GM19397 (cell line): Measurements from ENCODE around the gene NEMP1.

Experiments
- ATAC-seq: cut with Tn5 transposase; IDR thresholded peaks from one replicate; pipeline ENCODE4 v1.9.1; 2021; ENCODE audit warnings: mild to moderate bottlenecking, moderate library complexity; ENCODE audit not compliant: unreplicated experiment

Gene NEMP1

GRCh38 chr12:57109207-57110103 lies 30.9 kb upstream of the NEMP1 start:
- ATAC-seq: no peak

DNA sequence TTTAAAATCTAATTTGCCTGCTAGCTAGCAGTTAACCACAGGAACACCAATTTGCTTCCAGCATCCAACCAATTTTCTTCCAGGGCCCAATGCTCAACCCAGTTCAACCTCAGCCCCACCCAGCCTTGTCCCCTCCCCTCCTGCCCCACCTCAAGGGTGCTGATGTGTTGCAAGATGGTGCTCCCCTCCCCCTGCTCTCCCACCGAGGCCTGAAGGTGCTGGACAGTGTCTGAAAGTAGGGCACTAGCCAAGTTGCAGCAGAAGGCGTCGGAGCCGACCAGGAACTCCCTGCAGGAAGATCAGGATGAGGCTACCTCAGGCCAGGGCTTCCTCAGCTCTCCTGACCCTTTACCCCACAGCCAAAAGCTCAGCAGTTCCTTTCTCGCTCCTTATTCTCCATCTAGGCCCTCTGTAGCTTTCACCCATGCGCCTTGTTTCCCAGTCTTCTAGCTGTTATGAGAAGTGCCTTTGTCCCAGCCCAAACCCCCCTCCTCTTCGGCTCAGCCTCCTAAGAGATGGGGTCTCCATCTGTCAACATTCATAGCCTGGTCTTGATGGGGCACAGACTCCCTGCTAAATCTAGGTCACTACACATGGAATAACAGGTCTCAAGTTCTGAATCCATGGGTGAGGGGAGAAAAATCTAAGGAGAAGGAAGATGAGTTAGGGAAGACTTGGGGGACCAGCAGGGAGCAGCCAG lies 29.0 kb upstream of the NEMP1 start:
- ATAC-seq: no peak

GRCh38 chr12:57106021-57106708 lies 27.6 kb upstream of the NEMP1 start:
- ATAC-seq: no peak

- ATAC-seq: no peak
Observed at GRCh38 chr12:57105011-57105753, 26.6 kb upstream of the NEMP1 start.

DNA sequence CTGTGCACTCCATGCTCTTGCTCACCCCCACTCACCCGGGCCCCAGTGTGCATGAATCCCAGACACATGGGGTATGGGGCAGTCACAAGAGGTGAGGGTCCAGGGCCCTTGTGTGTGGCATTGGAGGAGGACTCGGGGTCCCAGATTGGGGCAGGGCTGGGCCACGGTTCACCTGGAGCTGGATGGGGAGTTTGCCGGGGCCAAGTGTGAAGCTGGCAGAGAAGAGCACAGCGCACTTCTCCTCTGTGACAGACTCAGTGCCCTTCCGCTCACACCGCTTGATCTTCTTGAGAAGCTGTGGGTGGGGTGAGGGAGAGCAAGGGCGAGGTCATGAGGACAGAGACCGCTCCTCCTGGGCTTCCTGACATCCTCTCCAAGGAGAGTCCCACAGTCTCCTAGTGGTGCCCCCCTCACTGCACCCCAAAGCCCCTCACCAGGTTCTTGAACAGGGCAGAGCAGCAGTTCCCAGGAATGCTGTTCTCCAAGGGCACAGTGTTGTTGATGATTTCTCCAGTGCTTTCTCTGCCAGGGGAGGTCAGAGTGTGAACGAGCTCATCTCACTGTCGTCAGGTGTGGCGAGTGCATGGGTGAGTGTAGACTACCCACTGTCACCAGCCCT lies 25.8 kb upstream of the NEMP1 start:
- no peak for ATAC-seq

- ATAC-seq: no peak
Observed at GRCh38 chr12:57103856-57104255, 25.3 kb upstream of the NEMP1 start.

- no peak for ATAC-seq
Observed at GRCh38 chr12:57101892-57102695, 23.5 kb upstream of the NEMP1 start.

GRCh38 chr12:57099766-57100165 lies 21.2 kb upstream of the NEMP1 start:
- no peak for ATAC-seq

DNA sequence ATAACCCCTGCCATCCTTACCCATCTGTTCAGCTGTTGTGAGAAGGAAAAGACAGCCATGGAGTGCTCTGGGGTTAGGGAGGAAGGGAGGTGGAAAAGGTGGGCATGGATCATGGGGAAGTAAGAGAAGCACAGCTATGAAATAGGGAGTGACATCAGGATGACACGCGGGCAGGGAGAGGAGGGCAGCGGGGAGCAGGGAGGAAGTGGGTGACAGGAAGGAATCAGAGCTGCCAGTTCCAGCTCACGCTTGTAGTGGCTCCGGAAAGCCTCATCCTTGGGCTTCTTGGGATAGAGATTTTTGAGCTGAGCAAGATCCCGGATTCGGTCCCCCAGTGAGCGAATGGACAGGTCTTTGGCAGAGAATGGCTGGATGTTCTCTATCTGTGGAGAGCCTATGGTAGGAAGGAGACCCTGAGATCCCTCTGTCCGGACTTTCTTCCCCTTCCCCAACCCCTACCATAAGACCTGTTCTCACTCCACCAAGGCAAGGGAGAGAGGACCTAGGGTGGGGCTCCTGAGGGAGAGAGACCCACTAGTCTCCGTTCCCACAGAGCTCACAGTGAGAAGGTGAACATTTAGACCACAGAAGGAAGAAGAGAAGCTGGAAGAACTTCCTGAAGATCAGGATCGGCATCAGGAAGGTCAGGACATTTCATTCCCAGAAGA lies 20.6 kb upstream of the NEMP1 start:
- ATAC-seq: no peak

DNA sequence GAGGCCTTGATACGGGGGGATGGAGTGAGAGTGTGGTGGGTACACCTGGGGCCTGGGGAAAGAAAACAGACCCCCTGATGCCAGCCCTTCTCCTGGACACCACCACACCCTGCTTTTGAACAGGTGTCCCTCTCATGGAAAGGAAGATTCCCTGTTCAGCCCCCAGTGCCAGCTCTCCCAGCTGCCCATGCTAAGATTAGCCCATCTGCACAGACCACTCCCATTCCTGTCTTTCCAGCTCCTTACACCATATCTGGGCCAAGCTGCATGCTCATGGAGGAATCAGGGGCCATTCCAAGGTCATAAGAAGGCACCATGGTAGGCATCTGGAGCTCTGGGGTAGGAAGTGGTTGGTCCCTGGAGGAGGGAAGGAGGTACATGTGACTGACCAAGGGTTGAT lies 20.0 kb upstream of the NEMP1 start:
- ATAC-seq: no peak

- no peak for ATAC-seq
Observed at GRCh38 chr12:57097554-57097835, 18.9 kb upstream of the NEMP1 start.

DNA sequence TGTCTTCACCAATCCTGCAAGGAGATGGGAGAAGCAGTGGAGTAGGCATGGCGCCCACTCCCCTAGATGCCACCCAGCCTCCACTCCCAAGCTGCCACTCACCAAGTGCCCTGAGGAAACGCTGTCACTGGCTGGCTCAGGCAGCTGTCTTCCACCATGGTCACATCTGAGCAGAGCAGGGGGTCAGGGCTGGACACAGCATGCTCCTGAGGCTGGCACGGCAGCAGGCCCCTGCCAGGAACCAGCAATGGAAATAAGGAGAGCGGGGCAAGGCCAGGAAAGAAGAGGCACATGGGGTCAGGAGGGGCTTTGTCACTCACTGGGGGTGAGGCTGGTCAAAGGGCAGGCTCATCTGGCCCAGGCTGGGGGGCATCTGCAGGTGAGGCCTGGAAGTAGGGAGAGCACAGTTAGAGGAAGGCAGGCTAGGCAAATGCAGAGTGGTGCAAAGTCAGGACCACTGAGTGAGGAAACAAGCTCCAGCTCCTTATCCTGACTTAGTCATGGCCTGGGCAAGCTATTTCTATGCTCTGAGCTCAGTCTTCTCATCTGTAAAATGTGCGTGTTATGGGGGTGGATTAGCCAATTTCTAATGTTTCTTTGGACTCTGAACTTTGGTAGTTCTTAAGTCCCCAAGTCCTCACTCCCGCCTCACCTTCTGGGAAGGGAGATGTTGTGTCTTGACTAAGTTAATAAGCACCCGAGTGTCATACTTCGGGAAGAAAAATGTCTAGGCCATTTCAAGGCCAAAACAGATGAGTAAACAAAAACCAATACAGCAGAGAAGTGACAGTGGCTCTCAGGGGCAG lies 18.4 kb upstream of the NEMP1 start:
- ATAC-seq: no peak

GRCh38 chr12:57096099-57096572 lies 17.5 kb upstream of the NEMP1 start:
- no peak for ATAC-seq

- ATAC-seq: no peak
Observed at GRCh38 chr12:57095440-57095839, 16.8 kb upstream of the NEMP1 start.

DNA sequence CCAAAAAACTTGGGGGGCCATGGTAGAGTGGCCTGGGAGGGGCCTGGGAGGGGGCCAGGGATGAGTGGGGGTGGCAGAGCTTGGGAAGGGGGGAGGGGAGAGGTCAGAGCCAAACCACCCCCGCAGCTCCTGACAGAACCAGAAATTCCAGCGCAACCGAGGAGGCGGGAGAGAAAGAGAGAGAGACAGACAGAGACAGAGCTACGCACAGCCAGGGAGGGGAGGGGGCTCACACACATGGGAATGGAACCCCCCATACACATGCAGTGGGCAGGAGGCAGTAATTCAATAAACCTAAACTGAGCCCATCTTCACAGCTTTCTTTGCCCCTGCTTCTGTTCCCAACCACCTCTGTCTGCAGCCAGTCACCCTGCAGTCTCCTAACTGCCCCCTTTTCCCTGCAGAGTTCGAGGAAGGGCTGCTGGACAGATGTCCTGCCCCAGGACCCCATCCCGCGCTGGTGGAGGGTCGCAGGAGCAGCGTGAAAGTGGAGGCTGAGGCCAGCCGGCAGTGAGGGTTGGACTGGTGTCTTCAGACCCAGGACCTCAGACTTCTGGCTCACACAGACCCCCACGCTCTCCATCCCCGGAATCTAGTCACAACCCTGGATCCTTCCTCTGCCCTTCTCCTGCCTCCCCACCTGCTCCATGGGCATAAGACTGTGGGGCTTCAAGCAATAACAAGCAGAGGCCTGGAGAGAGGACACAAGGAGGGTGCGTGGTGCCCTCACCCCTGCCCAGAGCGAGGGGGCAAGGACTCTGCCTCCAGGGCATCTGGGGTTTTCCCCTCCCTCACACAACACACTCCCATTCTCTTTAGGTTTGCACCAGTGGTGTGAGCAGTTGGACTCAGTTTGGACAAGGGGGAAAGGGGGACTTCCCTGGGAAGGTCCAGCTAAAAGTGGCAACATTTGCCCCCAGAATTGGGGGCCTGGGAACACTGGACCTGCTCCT lies 15.9 kb upstream of the NEMP1 start:
- no peak for ATAC-seq

- ATAC-seq: no peak
Observed at GRCh38 chr12:57093415-57094207, 15.0 kb upstream of the NEMP1 start.
